ENCODE results near the gene USH1C. TPM values are rescaled to one million over a fixed set of nuclear protein-coding genes. Genes with fewer than 3 reads are reported as not detected.

Gene USH1C
- total RNA-seq, 2 donors from 2014 or later: not detected

DNA sequence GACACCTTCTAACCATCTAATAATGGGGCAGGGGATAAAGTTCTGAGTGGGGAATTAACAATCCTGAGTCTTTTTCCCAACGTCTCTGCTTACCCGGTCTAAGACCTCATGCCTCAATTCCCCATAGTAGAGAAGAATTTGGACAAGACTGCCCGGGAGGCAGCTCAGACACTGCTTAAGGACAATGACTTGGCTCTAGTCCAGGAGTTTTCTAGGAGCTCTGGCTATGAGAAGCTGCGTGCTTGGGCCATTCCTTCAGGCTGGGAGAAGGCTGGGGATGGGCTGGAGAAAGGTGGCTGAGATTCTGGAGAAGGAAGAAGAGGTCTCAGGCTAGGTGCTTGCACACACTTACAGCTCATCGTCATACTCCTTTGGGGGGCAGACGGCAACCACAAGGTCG, 47.8 kb downstream of the USH1C start:
- WGBS: 54% methylated on average over 7 of the region's 7 CpGs
- Histone ChIP-seq H3K27me3 (replicated peaks; ENCODE audit: insufficient read depth) (no peaks in the 10 kb centered on the region), H3K27ac (no peak overlapping the region), H3K4me3 (no peak overlapping the region), H3K9me3 (no peaks in the 10 kb centered on the region), H3K36me3 (no peaks in the 10 kb centered on the region), H3K4me1 (replicated peaks) (no peaks in the 10 kb centered on the region)
- intact Hi-C loops (cut with DNase I): no loop called here
- TF ChIP-seq, protein P1, sequence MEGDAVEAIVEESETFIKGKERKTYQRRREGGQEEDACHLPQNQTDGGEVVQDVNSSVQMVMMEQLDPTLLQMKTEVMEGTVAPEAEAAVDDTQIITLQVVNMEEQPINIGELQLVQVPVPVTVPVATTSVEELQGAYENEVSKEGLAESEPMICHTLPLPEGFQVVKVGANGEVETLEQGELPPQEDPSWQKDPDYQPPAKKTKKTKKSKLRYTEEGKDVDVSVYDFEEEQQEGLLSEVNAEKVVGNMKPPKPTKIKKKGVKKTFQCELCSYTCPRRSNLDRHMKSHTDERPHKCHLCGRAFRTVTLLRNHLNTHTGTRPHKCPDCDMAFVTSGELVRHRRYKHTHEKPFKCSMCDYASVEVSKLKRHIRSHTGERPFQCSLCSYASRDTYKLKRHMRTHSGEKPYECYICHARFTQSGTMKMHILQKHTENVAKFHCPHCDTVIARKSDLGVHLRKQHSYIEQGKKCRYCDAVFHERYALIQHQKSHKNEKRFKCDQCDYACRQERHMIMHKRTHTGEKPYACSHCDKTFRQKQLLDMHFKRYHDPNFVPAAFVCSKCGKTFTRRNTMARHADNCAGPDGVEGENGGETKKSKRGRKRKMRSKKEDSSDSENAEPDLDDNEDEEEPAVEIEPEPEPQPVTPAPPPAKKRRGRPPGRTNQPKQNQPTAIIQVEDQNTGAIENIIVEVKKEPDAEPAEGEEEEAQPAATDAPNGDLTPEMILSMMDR (IDR thresholded peaks at IDR 0.05): no peak
- no peak for TF ChIP-seq POLR2A (IDR thresholded peaks at IDR 0.05)
- no peak for TF ChIP-seq POLR2AphosphoS5 (IDR thresholded peaks at IDR 0.05)
- no peak for DNase-seq (ENCODE audit: low spot score)

DNA sequence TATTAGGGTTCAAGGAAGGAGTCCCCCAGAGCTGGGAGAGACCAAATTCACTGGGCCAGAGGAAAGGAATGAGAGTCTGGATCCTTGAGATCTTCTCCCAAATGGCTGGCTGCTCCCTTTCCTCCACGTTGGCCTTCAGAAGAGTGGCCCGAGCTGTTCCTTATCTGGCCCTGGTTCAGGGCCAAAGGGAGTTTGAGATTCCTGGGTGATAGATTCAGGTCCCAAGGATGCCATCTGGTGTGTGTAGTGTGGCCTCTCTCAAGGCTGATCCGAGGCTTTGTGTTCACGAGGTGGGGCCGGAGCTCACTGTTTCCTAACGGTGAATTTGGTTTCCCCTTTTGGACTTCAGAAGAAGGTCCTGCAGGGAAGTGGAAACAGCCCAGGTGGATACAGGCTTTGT, 50.2 kb downstream of the USH1C start:
- Histone ChIP-seq H3K36me3 (no peaks in the 10 kb centered on the region), H3K4me3 (no peak overlapping the region), H3K4me1 (replicated peaks) (no peaks in the 10 kb centered on the region), H3K27ac (no peak overlapping the region), H3K9me3 (no peaks in the 10 kb centered on the region), H3K27me3 (replicated peaks; ENCODE audit: insufficient read depth) (no peaks in the 10 kb centered on the region)
- 82% methylated on average over 6 of the region's 6 CpGs for WGBS
- TF ChIP-seq, protein P1 (IDR thresholded peaks at IDR 0.05): no peak
- TF ChIP-seq POLR2A (IDR thresholded peaks at IDR 0.05): no peak
- no peak for TF ChIP-seq POLR2AphosphoS5 (IDR thresholded peaks at IDR 0.05)
- intact Hi-C loops (cut with DNase I): no loop called here
- DNase-seq (ENCODE audit: low spot score): no peak

DNA sequence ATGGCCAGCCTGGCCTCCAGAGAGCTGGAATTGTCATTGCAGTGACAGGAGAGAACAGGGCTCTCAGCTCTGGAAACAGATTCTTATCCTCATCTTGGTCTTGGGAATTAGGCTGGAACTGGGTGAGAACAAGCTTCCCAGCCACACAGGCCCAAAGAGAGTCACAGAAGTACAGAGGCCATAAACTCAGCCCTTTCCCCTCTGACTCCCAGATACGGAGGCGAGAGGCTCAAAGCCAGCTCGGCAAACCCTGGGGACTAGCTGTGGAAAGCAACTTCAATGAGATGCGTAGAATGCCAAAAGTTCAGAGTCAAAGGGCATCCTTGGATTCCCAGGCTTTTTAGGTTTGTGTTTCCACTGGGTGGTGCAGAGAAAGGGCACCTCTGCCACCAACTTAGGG, 53.3 kb downstream of the USH1C start:
- intact Hi-C loops (cut with DNase I): no loop called here
- TF ChIP-seq POLR2AphosphoS5 (IDR thresholded peaks at IDR 0.05) (no peak), POLR2A (IDR thresholded peaks at IDR 0.05) (no peak)
- TF ChIP-seq, protein P1 (IDR thresholded peaks at IDR 0.05): no peak

DNA sequence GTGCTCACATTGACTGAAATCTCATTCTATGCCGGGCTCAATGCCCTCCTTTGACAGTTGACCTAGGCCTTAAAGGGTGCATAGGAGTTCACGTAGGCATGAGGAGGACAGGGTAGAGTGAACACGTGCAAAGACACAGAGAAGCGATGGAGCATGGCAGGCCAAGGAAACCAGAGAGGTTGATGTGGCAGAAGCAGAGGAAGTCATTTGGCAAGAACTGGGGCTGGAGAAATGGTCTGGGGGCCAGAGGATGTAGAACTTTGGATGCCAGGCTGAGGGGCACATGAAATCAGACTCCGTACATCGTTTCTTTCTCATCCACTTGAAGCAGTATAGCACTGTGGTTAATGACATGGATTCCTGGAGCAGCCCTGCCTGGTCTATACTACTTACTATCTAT, 54.0 kb downstream of the USH1C start:
- H3K4me1 ChIP-seq (replicated peaks): no peaks in the 10 kb centered on the region
- H3K36me3 ChIP-seq: no peaks in the 10 kb centered on the region
- no peak overlapping the region for H3K27ac ChIP-seq
- TF ChIP-seq, protein P1 (IDR thresholded peaks at IDR 0.05): no peak
- TF ChIP-seq POLR2A (IDR thresholded peaks at IDR 0.05) (no peak), POLR2AphosphoS5 (IDR thresholded peaks at IDR 0.05) (no peak)
- H3K27me3 ChIP-seq (replicated peaks; ENCODE audit: insufficient read depth): no peaks in the 10 kb centered on the region
- no peak for DNase-seq (ENCODE audit: low spot score)
- 85% methylated on average over 6 of the region's 6 CpGs for WGBS
- H3K4me3 ChIP-seq: no peak overlapping the region
- no peaks in the 10 kb centered on the region for H3K9me3 ChIP-seq
- intact Hi-C loops (cut with DNase I): no loop called here

More for the DNA sequence above, 53.3 kb downstream of the USH1C start:
- H3K4me1 ChIP-seq (replicated peaks): no peaks in the 10 kb centered on the region
- WGBS: 83% methylated on average over 4 of the region's 4 CpGs
- H3K36me3 ChIP-seq: no peaks in the 10 kb centered on the region
- no peak for DNase-seq (ENCODE audit: low spot score)
- no peak overlapping the region for H3K27ac ChIP-seq
- H3K4me3 ChIP-seq: no peak overlapping the region
- H3K9me3 ChIP-seq: no peaks in the 10 kb centered on the region
- no peaks in the 10 kb centered on the region for H3K27me3 ChIP-seq (replicated peaks; ENCODE audit: insufficient read depth)

DNA sequence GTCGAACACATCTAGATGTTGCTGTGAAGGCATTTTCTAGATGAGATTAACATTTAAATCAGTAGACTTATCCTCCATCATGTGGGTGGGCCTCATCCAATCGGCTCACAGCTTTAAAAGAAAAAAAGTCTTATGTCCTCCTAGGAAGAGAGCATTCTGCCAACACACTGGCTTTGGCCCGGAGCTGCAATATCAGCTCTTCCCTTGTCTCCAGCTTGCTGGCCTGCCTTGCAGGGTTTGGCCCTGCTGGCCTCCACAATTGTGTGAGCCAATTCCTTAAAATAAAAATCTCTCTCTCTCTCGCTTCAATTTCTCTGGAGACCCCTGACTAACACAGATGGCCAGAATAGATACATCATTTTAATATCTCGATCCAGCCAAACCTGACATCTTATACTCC, 54.5 kb downstream of the USH1C start:
- no peak for DNase-seq (ENCODE audit: low spot score)
- Histone ChIP-seq H3K4me3 (no peak overlapping the region), H3K36me3 (no peaks in the 10 kb centered on the region), H3K4me1 (replicated peaks) (no peaks in the 10 kb centered on the region), H3K9me3 (no peaks in the 10 kb centered on the region), H3K27me3 (replicated peaks; ENCODE audit: insufficient read depth) (no peaks in the 10 kb centered on the region), H3K27ac (no peak overlapping the region)
- TF ChIP-seq POLR2AphosphoS5 (IDR thresholded peaks at IDR 0.05): no peak
- TF ChIP-seq, protein P1 (IDR thresholded peaks at IDR 0.05): no peak
- no peak for TF ChIP-seq POLR2A (IDR thresholded peaks at IDR 0.05)
- intact Hi-C loops (cut with DNase I): no loop called here
- 65% methylated on average over 5 of the region's 5 CpGs for WGBS

All from prostate gland (tissue), 2 donors.